HepG2 (cell line): ENCODE data around the gene C5orf24. TPM values are rescaled to one million over a fixed set of nuclear protein-coding genes. Genes with fewer than 3 reads are reported as not detected.

Experiments used
- BCL3 ChIP-seq: sonication (generic); formaldehyde crosslinking; IDR thresholded peaks from 2 replicates; pipeline ENCODE4 v1.5.1; 2020; ENCODE audit warnings: mild to moderate bottlenecking, missing genetic modification reagents, moderate library complexity
- CEBPB ChIP-seq: IDR thresholded peaks from 2 replicates; pipeline ENCODE4 v1.6.1; 2011; ENCODE audit warnings: low read depth, low read length, improper control_type of control experiment, borderline replicate concordance
- ESRRA ChIP-seq: sonication (generic); formaldehyde crosslinking; IDR thresholded peaks from 2 replicates; pipeline ENCODE4 v1.5.1; 2020; ENCODE audit warnings: mild to moderate bottlenecking, low read depth, missing genetic modification reagents
- ETV5 ChIP-seq: IDR thresholded peaks from 2 replicates; pipeline ENCODE4 v1.6.1; 2018; ENCODE audit warnings: missing biosample characterization, missing genetic modification reagents, inconsistent platforms, borderline replicate concordance
- FLYWCH1 ChIP-seq: sonication (generic); formaldehyde crosslinking; IDR thresholded peaks from 2 replicates; pipeline ENCODE4 v1.8.1; 2023; ENCODE audit warnings: mild to moderate bottlenecking, missing genetic modification reagents
- FOXO1 ChIP-seq: sonication (generic); formaldehyde crosslinking; IDR thresholded peaks from 2 replicates; pipeline ENCODE4 v1.4.0; 2020; ENCODE audit warnings: missing genetic modification reagents
- KAT8 ChIP-seq: IDR thresholded peaks from 2 replicates; pipeline ENCODE4 v1.6.1; 2016; ENCODE audit warnings: missing genetic modification reagents, missing compliant biosample characterization
- POLR2G ChIP-seq: fragments of 200-400 bp; formaldehyde crosslinking; IDR thresholded peaks from 2 replicates; pipeline ENCODE4 v1.6.1; 2018; ENCODE audit warnings: mild to moderate bottlenecking, low read depth, low read length, moderate library complexity
- SAP130 ChIP-seq: IDR thresholded peaks from 2 replicates; pipeline ENCODE4 v1.6.1; 2016; ENCODE audit warnings: low read depth
- SOX6 ChIP-seq, 2 experiments: fragments of 450-650 bp in 1 of 2; sonication (generic) in 1 of 2; formaldehyde crosslinking in 1 of 2; IDR thresholded peaks; 2 replicates each; pipeline versions ENCODE4 v1.4.0 to v1.6.1; 2017 to 2020; ENCODE audit warnings: antibody characterized with exemption in 1 of 2, mild to moderate bottlenecking in 1 of 2, missing genetic modification reagents in 1 of 2
- SP4 ChIP-seq: sonication (generic); formaldehyde crosslinking; IDR thresholded peaks from 2 replicates; pipeline ENCODE4 v1.8.1; 2023; ENCODE audit warnings: mild to moderate bottlenecking, missing genetic modification reagents
- SP5 ChIP-seq: IDR thresholded peaks from 2 replicates; pipeline ENCODE4 v1.6.1; 2016; ENCODE audit warnings: low read depth, borderline replicate concordance
- TBX3 ChIP-seq: fragments of 450-650 bp; IDR thresholded peaks from 2 replicates; pipeline ENCODE4 v1.6.1; 2017; ENCODE audit warnings: antibody characterized with exemption, mild to moderate bottlenecking, inconsistent platforms, borderline replicate concordance
- TRIM24 ChIP-seq: sonication (generic); formaldehyde crosslinking; IDR thresholded peaks from 2 replicates; pipeline ENCODE4 v1.8.0; 2022; ENCODE audit warnings: mild to moderate bottlenecking, missing genetic modification reagents
- U2AF2 ChIP-seq: fragments of 200-400 bp; formaldehyde crosslinking; IDR thresholded peaks from 2 replicates; pipeline ENCODE4 v1.6.1; 2017; ENCODE audit warnings: low read depth, mild to moderate bottlenecking, low read length
- ZFP62 ChIP-seq: sonication (generic); formaldehyde crosslinking; IDR thresholded peaks from 2 replicates; pipeline ENCODE4 v1.4.0; 2020; ENCODE audit warnings: missing genetic modification reagents
- ZNF335 ChIP-seq: sonication (generic); formaldehyde crosslinking; IDR thresholded peaks from 2 replicates; pipeline ENCODE4 v1.4.0; 2020; ENCODE audit warnings: missing genetic modification reagents
- ZNF503 ChIP-seq: sonication (generic); formaldehyde crosslinking; IDR thresholded peaks from 2 replicates; pipeline ENCODE4 v1.4.0; 2020; ENCODE audit warnings: missing genetic modification reagents
- ZNF589 ChIP-seq: sonication (generic); formaldehyde crosslinking; conservative IDR thresholded peaks from 2 replicates; pipeline ENCODE4 v1.8.0; 2022; ENCODE audit warnings: mild to moderate bottlenecking, moderate library complexity, missing genetic modification reagents
- polyA plus RNA-seq, 8 experiments: library from polyadenylated mRNA; depleted of rRNA in 3 of 8; stranded (reverse) in 7 of 8; unstranded in 1 of 8; fragments of >200 nt; fragmentation: Illumina TruSeq in 4 of 8; extraction: Trizol in 4 of 8; gene quantifications; 2 replicates each; pipeline versions ENCODE4 v1.2.1 to v1.2.3, GENCODE V29; 2011 to 2016; ENCODE audit warnings: low read depth in 4 of 8, missing spikeins in 1 of 8, mixed read lengths in 1 of 8; ENCODE audit not compliant: insufficient read depth in 1 of 8
- total RNA-seq, 5 experiments: library from RNA; depleted of rRNA; stranded (reverse); fragments of >200 nt; fragmentation: Illumina TruSeq; extraction: Trizol; gene quantifications; 2 replicates each; pipeline ENCODE4 v1.2.3, GENCODE V29; 2016; ENCODE audit warnings: low read depth in 1 of 5
- TF ChIP-seq, protein P1 (sequence below): sonication (generic); formaldehyde crosslinking; IDR thresholded peaks from 2 replicates; pipeline ENCODE4 v1.5.0; 2020; ENCODE audit warnings: missing genetic modification reagents, mild to moderate bottlenecking, borderline replicate concordance
- TF ChIP-seq, protein P2 (sequence below): sonication (generic); formaldehyde crosslinking; IDR thresholded peaks from 2 replicates; pipeline ENCODE4 v1.5.1; 2020; ENCODE audit warnings: mild to moderate bottlenecking, missing genetic modification reagents, borderline replicate concordance

Gene C5orf24
- total and polyA plus RNA-seq, 2 of the 13 experiments (the other 11 are each of a cell fraction or from before 2014, with no cell fraction given) = 34.6 to 41.5 TPM

GRCh38 chr5:134904610-134905245, 59.0 kb downstream of the C5orf24 start, which contains the start of gene PCBD2 (continued):
- TF ChIP-seq BCL3 (CRISPR knock-in tag) = peak; percentile 86
- TF ChIP-seq FOXO1 (CRISPR knock-in tag) = peak; percentile 44; the same call in 1 of the 2 replicates
- TF ChIP-seq ZNF335 (CRISPR knock-in tag) = peak; percentile 97
- TF ChIP-seq KAT8 (CRISPR knock-in tag) = peak; percentile 53; the same call in 1 of the 2 replicates
- peak; percentile 74 for TF ChIP-seq SAP130 (CRISPR knock-in tag)
- no peak for TF ChIP-seq TRIM24 (CRISPR knock-in tag)
- peak; percentile 86 for TF ChIP-seq POLR2G
- TF ChIP-seq SOX6 (IDR thresholded peaks at IDR 0.05) = no peak
- TF ChIP-seq SOX6 (CRISPR knock-in tag; IDR thresholded peaks at IDR 0.05) = peak; percentile 28; the same call in 1 of the 2 replicates
- no peak for TF ChIP-seq U2AF2
- TF ChIP-seq FLYWCH1 (CRISPR knock-in tag) = no peak
- TF ChIP-seq, protein P1, sequence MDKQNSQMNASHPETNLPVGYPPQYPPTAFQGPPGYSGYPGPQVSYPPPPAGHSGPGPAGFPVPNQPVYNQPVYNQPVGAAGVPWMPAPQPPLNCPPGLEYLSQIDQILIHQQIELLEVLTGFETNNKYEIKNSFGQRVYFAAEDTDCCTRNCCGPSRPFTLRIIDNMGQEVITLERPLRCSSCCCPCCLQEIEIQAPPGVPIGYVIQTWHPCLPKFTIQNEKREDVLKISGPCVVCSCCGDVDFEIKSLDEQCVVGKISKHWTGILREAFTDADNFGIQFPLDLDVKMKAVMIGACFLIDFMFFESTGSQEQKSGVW (CRISPR knock-in tag) = no peak
- peak; percentile 92 for TF ChIP-seq SP4 (CRISPR knock-in tag)
- TF ChIP-seq ZNF503 (CRISPR knock-in tag) = peak; percentile 14; the same call in 1 of the 2 replicates
- TF ChIP-seq, protein P2, sequence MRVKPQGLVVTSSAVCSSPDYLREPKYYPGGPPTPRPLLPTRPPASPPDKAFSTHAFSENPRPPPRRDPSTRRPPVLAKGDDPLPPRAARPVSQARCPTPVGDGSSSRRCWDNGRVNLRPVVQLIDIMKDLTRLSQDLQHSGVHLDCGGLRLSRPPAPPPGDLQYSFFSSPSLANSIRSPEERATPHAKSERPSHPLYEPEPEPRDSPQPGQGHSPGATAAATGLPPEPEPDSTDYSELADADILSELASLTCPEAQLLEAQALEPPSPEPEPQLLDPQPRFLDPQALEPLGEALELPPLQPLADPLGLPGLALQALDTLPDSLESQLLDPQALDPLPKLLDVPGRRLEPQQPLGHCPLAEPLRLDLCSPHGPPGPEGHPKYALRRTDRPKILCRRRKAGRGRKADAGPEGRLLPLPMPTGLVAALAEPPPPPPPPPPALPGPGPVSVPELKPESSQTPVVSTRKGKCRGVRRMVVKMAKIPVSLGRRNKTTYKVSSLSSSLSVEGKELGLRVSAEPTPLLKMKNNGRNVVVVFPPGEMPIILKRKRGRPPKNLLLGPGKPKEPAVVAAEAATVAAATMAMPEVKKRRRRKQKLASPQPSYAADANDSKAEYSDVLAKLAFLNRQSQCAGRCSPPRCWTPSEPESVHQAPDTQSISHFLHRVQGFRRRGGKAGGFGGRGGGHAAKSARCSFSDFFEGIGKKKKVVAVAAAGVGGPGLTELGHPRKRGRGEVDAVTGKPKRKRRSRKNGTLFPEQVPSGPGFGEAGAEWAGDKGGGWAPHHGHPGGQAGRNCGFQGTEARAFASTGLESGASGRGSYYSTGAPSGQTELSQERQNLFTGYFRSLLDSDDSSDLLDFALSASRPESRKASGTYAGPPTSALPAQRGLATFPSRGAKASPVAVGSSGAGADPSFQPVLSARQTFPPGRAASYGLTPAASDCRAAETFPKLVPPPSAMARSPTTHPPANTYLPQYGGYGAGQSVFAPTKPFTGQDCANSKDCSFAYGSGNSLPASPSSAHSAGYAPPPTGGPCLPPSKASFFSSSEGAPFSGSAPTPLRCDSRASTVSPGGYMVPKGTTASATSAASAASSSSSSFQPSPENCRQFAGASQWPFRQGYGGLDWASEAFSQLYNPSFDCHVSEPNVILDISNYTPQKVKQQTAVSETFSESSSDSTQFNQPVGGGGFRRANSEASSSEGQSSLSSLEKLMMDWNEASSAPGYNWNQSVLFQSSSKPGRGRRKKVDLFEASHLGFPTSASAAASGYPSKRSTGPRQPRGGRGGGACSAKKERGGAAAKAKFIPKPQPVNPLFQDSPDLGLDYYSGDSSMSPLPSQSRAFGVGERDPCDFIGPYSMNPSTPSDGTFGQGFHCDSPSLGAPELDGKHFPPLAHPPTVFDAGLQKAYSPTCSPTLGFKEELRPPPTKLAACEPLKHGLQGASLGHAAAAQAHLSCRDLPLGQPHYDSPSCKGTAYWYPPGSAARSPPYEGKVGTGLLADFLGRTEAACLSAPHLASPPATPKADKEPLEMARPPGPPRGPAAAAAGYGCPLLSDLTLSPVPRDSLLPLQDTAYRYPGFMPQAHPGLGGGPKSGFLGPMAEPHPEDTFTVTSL (CRISPR knock-in tag) = no peak
- no peak for TF ChIP-seq CEBPB
- TF ChIP-seq ZNF589 (CRISPR knock-in tag) = peak; percentile 82; the same call in 1 of the 2 replicates
- peak; percentile 89 for TF ChIP-seq ESRRA (CRISPR knock-in tag)
- TF ChIP-seq ZFP62 (CRISPR knock-in tag) = no peak
- peak; percentile 72 for TF ChIP-seq SP5 (CRISPR knock-in tag)
- peak; percentile 41 for TF ChIP-seq ETV5 (CRISPR knock-in tag)
- no peak for TF ChIP-seq TBX3
